GM12892 (cell line): ENCODE measurements around the gene COL4A1.

Experiments
- DNase-seq: peaks from one replicate; pipeline ENCODE4 v3.0.0; 2011; ENCODE audit not compliant: insufficient read length
- FAIRE-seq: peaks from 2 replicates; lab custom pipeline; 2011; peaks lifted over from hg19 to GRCh38; lab: Jason Lieb, UNC
- POLR2A ChIP-seq: IDR thresholded peaks from 2 replicates; pipeline ENCODE4 v1.6.1; 2011; ENCODE audit warnings: low read depth, low read length, control low read depth
- POLR2AphosphoS5 ChIP-seq: IDR thresholded peaks from 2 replicates; pipeline ENCODE4 v1.6.1; 2011; ENCODE audit warnings: low read depth, low read length, control low read depth
- TAF1 ChIP-seq: IDR thresholded peaks from 2 replicates; pipeline ENCODE4 v1.6.1; 2011; ENCODE audit warnings: low read depth, mild to moderate bottlenecking, control low read depth, low read length, borderline replicate concordance

The COL4A1 gene

GRCh38 chr13:110233951-110234280, 73.0 kb downstream of the COL4A1 start:
- TF ChIP-seq POLR2A (no peak), POLR2AphosphoS5 (no peak), TAF1 (no peak)
- no peak for FAIRE-seq

GRCh38 chr13:110233181-110233950, 73.6 kb downstream of the COL4A1 start:
- no peak for FAIRE-seq
- DNase-seq, result no peak
- TF ChIP-seq POLR2AphosphoS5, result no peak
- no peak for TF ChIP-seq TAF1
- no peak for TF ChIP-seq POLR2A

More at GRCh38 chr13:110233951-110234280, 73.0 kb downstream of the COL4A1 start:
- DNase-seq, result no peak

GRCh38 chr13:110232756-110233155, 74.2 kb downstream of the COL4A1 start:
- TF ChIP-seq POLR2A, result no peak
- TF ChIP-seq TAF1, result no peak
- no peak for TF ChIP-seq POLR2AphosphoS5
- FAIRE-seq (no peak), DNase-seq (no peak)

- DNase-seq (no peak), FAIRE-seq (no peak)
- TF ChIP-seq POLR2AphosphoS5 (no peak), POLR2A (no peak), TAF1 (no peak)
These were observed 74.8 kb downstream of the COL4A1 start for GRCh38 chr13:110232142-110232541.

- no peak for DNase-seq
- no peak for TF ChIP-seq POLR2AphosphoS5
- no peak for TF ChIP-seq POLR2A
- FAIRE-seq, result no peak
These were observed 75.5 kb downstream of the COL4A1 start for GRCh38 chr13:110231348-110232047.

DNA sequence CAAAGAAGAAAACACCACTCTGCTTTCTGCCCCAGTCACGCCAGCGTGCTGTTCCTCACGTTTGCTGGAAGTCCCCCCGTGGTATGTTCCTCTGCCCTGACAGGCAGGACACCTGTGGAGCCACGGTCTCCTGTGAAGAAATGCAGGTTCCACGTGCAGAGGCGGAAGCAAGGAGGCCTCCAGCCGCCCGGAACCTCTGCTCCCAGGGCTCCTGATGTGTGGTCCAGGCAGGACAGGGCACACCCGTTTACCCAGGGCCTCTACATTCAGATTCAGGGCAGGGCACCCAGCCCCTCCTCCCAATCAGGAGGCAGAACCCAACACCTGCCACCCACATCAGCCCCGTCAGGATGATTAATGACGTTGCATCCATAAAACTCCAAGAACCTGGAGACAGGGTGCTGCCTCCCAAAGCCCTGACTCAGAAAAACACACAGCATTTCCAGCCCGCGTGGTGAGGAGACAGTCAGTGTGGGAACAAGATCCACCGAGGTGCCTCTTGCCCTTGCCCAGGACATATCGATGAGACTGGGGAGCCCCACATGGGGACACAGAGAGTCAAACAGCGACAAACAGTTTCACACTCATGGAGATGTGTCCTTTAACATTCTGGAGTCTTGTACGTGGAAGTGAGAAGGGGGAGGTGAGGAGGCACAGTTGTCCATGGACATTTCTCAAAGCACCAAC, 76.2 kb downstream of the COL4A1 start:
- DNase-seq (no peak), FAIRE-seq (no peak)
- no peak for TF ChIP-seq TAF1
- TF ChIP-seq POLR2A, result no peak
- TF ChIP-seq POLR2AphosphoS5, result no peak

GRCh38 chr13:110229905-110230563, 76.9 kb downstream of the COL4A1 start:
- FAIRE-seq (no peak), DNase-seq (no peak)
- no peak for TF ChIP-seq TAF1
- TF ChIP-seq POLR2A, result no peak
- TF ChIP-seq POLR2AphosphoS5, result no peak

DNA sequence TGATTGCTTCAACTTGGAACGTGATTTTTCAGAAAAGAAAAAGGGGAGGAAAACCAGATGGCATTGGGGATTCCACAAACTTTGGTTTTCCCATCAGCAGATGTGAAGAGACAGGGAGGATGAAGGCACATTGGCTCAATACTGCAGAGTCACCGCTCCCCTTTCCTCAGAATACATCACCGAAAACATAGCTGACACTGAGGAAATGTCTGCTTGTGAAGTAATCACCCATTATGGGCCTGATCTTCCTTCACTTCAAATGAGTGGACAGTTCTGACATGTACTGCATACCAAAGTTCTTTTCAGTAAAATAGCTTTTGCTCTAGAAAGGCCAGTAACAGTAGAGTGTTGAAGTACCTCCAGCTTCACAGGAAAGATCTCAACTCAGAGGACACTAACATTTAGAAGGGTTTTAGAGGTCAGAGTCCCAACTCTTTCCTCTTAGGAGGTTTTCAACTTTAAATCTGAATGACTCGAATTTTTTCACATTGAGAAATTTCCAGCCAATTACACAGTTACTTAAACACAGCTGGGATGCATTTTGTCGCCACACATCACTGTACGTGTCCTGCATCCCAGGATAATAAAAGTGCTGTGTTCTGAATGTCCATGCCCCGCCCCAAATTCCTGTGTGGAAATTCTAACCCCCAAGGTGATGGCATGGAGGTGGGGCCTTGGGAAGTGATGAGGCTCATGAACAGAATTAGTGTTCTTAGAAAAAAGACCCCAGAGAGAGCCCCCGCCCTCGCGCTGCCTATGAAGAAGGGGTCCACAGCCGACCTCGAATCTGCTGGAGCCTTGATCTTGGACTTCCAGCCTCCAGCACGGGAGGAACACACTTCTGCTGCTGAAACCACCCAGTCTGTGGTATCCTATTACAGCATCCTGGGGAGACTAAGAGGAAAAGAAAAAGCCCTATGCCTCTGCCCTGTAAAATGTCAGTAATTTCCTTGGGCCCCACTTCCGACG, 77.7 kb downstream of the COL4A1 start:
- TF ChIP-seq POLR2AphosphoS5 (no peak), TAF1 (no peak), POLR2A (no peak)
- DNase-seq (no peak), FAIRE-seq (no peak)

DNA sequence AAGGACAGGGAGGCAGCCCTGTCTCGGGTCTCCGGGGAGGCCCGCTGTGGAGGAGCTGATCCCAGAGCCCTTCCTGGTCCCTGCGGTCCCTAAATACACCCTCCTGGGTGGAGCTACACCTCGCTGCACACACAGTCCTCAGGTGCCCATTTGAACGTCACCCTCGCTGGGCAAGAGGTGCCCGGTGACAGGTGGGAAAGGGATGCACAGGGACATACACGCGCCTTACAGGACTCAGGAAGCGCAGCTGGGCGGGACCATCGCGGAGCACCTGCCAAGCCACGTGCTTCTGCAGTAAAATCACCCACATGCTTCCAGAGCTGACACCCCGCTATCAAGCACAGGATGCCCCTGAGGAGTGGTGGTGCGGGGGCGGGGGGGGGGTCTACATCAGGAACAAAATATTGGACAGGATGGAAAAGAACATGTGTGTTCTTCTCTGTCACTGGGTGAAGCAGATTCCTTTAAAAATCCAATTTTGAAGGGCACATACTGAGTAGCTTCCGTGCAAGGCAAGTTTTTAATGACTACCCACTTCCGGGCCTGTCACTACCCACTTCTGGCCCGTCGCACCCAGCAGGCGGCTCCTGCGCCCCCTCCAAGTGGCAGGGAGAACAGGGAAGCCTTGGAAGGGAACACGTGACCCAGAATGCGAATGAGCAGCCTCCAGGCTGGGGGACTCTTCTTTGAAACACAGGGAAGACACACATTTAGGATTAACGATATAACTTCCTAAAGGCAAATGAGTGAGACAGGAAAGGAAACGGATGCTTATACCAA, 78.9 kb downstream of the COL4A1 start:
- TF ChIP-seq TAF1, result no peak
- no peak for TF ChIP-seq POLR2A
- TF ChIP-seq POLR2AphosphoS5, result no peak
- DNase-seq, result no peak
- no peak for FAIRE-seq
